Activated CD4-positive, alpha-beta T cell treated with anti-CD3 and anti-CD28 coated beads for 1 hour (primary cell): Measurements from ENCODE around the gene TRIM25.
A peak's percentile ranks its signal among the peaks of the same experiment; 100 is the strongest.

Experiments used
- DNase-seq: peaks from one replicate; pipeline ENCODE4 v3.0.0-alpha.2; 2020

Gene TRIM25

GRCh38 chr17:56893503-56893902 lies 20.3 kb downstream of the TRIM25 start:
- DNase-seq, result no peak

GRCh38 chr17:56892333-56892732 lies 21.5 kb downstream of the TRIM25 start:
- DNase-seq, result no peak

GRCh38 chr17:56891751-56892150 lies 22.1 kb downstream of the TRIM25 start:
- peak; percentile 45 for DNase-seq

GRCh38 chr17:56890906-56891674 lies 22.8 kb downstream of the TRIM25 start:
- DNase-seq, result no peak

GRCh38 chr17:56890390-56890789 lies 23.5 kb downstream of the TRIM25 start:
- DNase-seq, result no peak

- no peak for DNase-seq
Measured at GRCh38 chr17:56887552-56888467, 26.0 kb downstream of the TRIM25 start.

GRCh38 chr17:56887105-56887504 lies 26.7 kb downstream of the TRIM25 start:
- DNase-seq, result no peak

GRCh38 chr17:56886288-56886731 lies 27.5 kb downstream of the TRIM25 start:
- no peak for DNase-seq

GRCh38 chr17:56885312-56885657 lies 28.6 kb downstream of the TRIM25 start:
- no peak for DNase-seq

GRCh38 chr17:56884483-56885311 lies 29.2 kb downstream of the TRIM25 start:
- DNase-seq, result no peak

- DNase-seq, result no peak
Measured at GRCh38 chr17:56883616-56884015, 30.2 kb downstream of the TRIM25 start.

GRCh38 chr17:56881685-56882295 lies 32.1 kb downstream of the TRIM25 start:
- no peak for DNase-seq

- DNase-seq, result no peak
Measured at GRCh38 chr17:56880571-56880970, 33.3 kb downstream of the TRIM25 start.

GRCh38 chr17:56880133-56880532 lies 33.7 kb downstream of the TRIM25 start:
- DNase-seq, result no peak

GRCh38 chr17:56879280-56879679 lies 34.6 kb downstream of the TRIM25 start:
- no peak for DNase-seq

GRCh38 chr17:56876766-56877179 lies 37.1 kb downstream of the TRIM25 start:
- no peak for DNase-seq

GRCh38 chr17:56870081-56870651 lies 43.7 kb downstream of the TRIM25 start:
- no peak for DNase-seq

- no peak for DNase-seq
Measured at GRCh38 chr17:56868716-56869115, 45.1 kb downstream of the TRIM25 start.

- DNase-seq, result no peak
Measured at GRCh38 chr17:56867948-56868376, 45.9 kb downstream of the TRIM25 start.

- no peak for DNase-seq
Measured at GRCh38 chr17:56866496-56866895, 47.4 kb downstream of the TRIM25 start.

GRCh38 chr17:56866076-56866475 lies 47.8 kb downstream of the TRIM25 start:
- DNase-seq, result no peak

- no peak for DNase-seq
Measured at GRCh38 chr17:56863974-56864373, 49.9 kb downstream of the TRIM25 start.
